Endothelial cell (in vitro differentiated cells): ENCODE measurements around the gene GRHPR. TPM values are rescaled to one million over a fixed set of nuclear protein-coding genes. Genes with fewer than 3 reads are reported as not detected.

Experiments
- DNase-seq: peaks from one replicate; pipeline ENCODE4 v3.0.0; 2021; ENCODE audit warnings: low spot score
- H3K27ac Mint-ChIP-seq: one replicate; pipeline ENCODE4 v1.8.0; 2021; ENCODE audit warnings: mixed read lengths, inconsistent platforms; ENCODE audit not compliant: unreplicated experiment
- H3K27me3 Mint-ChIP-seq: one replicate; pipeline ENCODE4 v1.8.0; 2021; ENCODE audit warnings: mild to moderate bottlenecking, moderate library complexity, mixed read lengths, inconsistent platforms; ENCODE audit not compliant: unreplicated experiment
- H3K36me3 Mint-ChIP-seq: one replicate; pipeline ENCODE4 v1.8.0; 2021; ENCODE audit warnings: mild to moderate bottlenecking, low read depth, mixed read lengths, inconsistent platforms; ENCODE audit not compliant: unreplicated experiment
- H3K4me1 Mint-ChIP-seq: one replicate; pipeline ENCODE4 v1.8.0; 2021; ENCODE audit warnings: mild to moderate bottlenecking, mixed read lengths, inconsistent platforms; ENCODE audit not compliant: unreplicated experiment
- H3K4me3 Mint-ChIP-seq: one replicate; pipeline ENCODE4 v1.8.0; 2021; ENCODE audit warnings: mild to moderate bottlenecking, mixed read lengths, inconsistent platforms; ENCODE audit not compliant: unreplicated experiment
- H3K9me3 Mint-ChIP-seq: one replicate; pipeline ENCODE4 v1.8.0; 2021; ENCODE audit warnings: mixed read lengths, inconsistent platforms; ENCODE audit not compliant: unreplicated experiment
- total RNA-seq: library from RNA; stranded (reverse); fragmentation: NEBNext Ultra II Directional; extraction: Animal tissue kit (Norgen Biotek cat#: 25700); gene quantifications from one replicate; pipeline ENCODE4 v1.2.1, GENCODE V29; 2021; ENCODE audit not compliant: unreplicated experiment
- TF ChIP-seq, protein P1 (sequence below): fragments of 200-600 bp; sonication (generic); IDR thresholded peaks from one replicate; pipeline ENCODE4 v1.5.0; 2021; ENCODE audit warnings: antibody characterized with exemption; ENCODE audit not compliant: unreplicated experiment

GRHPR gene
- total RNA-seq, 1 donor from 2014 or later = 81.5 TPM

DNA sequence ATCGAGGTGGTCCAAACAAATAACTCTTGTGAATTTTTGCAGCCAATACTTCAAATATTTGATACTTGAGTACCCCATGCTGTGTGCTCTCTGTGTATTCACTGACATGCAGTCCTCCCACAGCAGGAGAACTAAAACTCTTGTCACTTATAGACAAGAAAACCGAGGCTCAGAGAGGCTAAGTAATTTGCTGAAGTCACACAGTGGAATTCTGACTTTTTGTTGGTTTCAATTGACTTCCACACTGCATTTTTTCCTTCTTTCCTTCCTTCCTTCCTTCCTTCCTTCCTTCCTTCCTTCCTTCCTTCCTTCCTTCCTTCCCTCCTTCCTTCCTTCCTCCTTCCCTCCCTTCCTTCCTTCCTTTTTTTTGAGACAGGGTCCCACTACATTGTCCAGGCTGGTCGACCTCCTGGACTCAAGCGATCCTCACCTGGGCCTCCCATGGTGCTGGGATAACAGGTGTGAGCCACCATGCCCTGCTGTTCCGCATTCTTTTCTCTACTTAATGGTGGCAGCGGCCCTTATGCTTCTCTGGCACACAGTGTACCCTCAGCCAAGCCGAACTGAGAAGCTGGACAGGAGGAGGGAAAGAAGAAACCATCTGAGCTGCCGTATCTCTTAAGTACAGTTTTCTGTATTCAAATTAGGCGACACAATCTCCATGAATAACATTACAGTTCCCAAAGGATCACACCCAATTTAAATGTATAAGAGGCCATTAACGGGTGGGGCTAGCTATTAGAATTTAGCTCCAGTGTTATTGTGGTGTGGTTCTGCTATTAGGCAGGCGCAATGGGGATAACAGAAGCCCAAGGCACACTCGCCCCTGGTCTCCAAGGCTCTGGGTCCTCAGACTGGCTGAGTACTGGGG is 38.4 kb upstream of the GRHPR start:
- Mint-ChIP-seq H3K4me3 (no peak overlapping the region), H3K27me3 (peaks cover 1% of the 10 kb centered on the region), H3K4me1 (no peaks in the 10 kb centered on the region), H3K27ac (no peak overlapping the region), H3K36me3 (peaks cover 5% of the 10 kb centered on the region), H3K9me3 (no peaks in the 10 kb centered on the region)
- no peak for DNase-seq
- TF ChIP-seq, protein P1, sequence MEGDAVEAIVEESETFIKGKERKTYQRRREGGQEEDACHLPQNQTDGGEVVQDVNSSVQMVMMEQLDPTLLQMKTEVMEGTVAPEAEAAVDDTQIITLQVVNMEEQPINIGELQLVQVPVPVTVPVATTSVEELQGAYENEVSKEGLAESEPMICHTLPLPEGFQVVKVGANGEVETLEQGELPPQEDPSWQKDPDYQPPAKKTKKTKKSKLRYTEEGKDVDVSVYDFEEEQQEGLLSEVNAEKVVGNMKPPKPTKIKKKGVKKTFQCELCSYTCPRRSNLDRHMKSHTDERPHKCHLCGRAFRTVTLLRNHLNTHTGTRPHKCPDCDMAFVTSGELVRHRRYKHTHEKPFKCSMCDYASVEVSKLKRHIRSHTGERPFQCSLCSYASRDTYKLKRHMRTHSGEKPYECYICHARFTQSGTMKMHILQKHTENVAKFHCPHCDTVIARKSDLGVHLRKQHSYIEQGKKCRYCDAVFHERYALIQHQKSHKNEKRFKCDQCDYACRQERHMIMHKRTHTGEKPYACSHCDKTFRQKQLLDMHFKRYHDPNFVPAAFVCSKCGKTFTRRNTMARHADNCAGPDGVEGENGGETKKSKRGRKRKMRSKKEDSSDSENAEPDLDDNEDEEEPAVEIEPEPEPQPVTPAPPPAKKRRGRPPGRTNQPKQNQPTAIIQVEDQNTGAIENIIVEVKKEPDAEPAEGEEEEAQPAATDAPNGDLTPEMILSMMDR = no peak

- no peak for DNase-seq
- Mint-ChIP-seq H3K4me3 (no peak overlapping the region), H3K9me3 (no peaks in the 10 kb centered on the region), H3K36me3 (peaks cover 5% of the 10 kb centered on the region), H3K27me3 (peaks cover 1% of the 10 kb centered on the region), H3K4me1 (no peaks in the 10 kb centered on the region), H3K27ac (no peak overlapping the region)
- TF ChIP-seq, protein P1 = no peak
Observed at GRCh38 chr9:37385286-37385685, 37.2 kb upstream of the GRHPR start.

- Mint-ChIP-seq H3K4me1 (no peaks in the 10 kb centered on the region), H3K36me3 (peaks cover 2% of the 10 kb centered on the region), H3K27me3 (peaks cover 1% of the 10 kb centered on the region), H3K4me3 (no peak overlapping the region), H3K27ac (no peak overlapping the region), H3K9me3 (no peaks in the 10 kb centered on the region)
- TF ChIP-seq, protein P1 = no peak
- DNase-seq = no peak
Observed at GRCh38 chr9:37386988-37387387, 35.5 kb upstream of the GRHPR start.

GRCh38 chr9:37390759-37391158 is 31.7 kb upstream of the GRHPR start:
- peak; percentile 43 for DNase-seq
- H3K4me3 Mint-ChIP-seq = no peak overlapping the region
- no peaks in the 10 kb centered on the region for H3K4me1 Mint-ChIP-seq

GRCh38 chr9:37392272-37392671 is 30.2 kb upstream of the GRHPR start:
- Mint-ChIP-seq H3K27ac (no peak overlapping the region), H3K4me1 (no peaks in the 10 kb centered on the region)
- TF ChIP-seq, protein P1 = no peak

More at GRCh38 chr9:37390759-37391158, 31.7 kb upstream of the GRHPR start:
- TF ChIP-seq, protein P1 = peak; percentile 23
- H3K9me3 Mint-ChIP-seq = no peaks in the 10 kb centered on the region
- H3K36me3 Mint-ChIP-seq = no peaks in the 10 kb centered on the region
- H3K27me3 Mint-ChIP-seq = no peaks in the 10 kb centered on the region
- H3K27ac Mint-ChIP-seq = no peak overlapping the region

More at GRCh38 chr9:37392272-37392671, 30.2 kb upstream of the GRHPR start:
- no peaks in the 10 kb centered on the region for H3K27me3 Mint-ChIP-seq
- H3K9me3 Mint-ChIP-seq = no peaks in the 10 kb centered on the region
- DNase-seq = no peak
- no peak overlapping the region for H3K4me3 Mint-ChIP-seq
- no peaks in the 10 kb centered on the region for H3K36me3 Mint-ChIP-seq
